A673 (cell line): ENCODE data around the gene UFD1.

ENCODE experiments used
- CTCF ChIP-seq: fragments of 300-800, 200-600 bp; sonication (generic); conservative IDR thresholded peaks from 2 replicates; pipeline ENCODE4 v1.5.1; 2017; ENCODE audit warnings: low read depth, mild to moderate bottlenecking, antibody characterized with exemption, low read length, moderate library complexity, mixed read lengths
- EZH2 ChIP-seq: fragments of 200-600 bp; sonication (generic); IDR thresholded peaks from 2 replicates; pipeline ENCODE4 v1.6.1; 2017; ENCODE audit warnings: borderline replicate concordance, low read depth, mild to moderate bottlenecking, mixed read lengths, antibody characterized with exemption, low read length; ENCODE audit not compliant: poor library complexity, severe bottlenecking

DNA sequence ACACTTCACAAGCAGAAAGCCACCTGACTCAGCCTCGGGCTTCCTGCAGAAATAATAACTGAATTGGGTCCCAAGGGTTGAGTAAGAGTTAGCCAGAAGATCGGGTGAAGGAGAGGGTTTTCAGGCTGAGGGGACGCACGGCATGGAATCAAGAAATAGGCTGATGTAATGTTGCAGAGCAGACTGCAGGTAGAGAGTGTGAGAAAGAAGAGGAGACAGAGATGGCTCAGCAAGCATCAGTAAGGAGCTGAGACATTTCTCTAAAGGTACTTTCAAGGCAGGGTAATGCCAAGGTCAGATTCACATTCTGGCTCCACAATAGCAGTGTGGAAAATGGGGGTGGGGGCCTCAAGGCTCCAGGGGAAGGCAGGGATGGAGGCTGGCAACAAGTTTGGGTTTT lies 66.1 kb downstream of the UFD1 start:
- TF ChIP-seq CTCF (no peak), EZH2 (no peak)
